ENCODE results near the gene TRIM5.
"Not testable (repeated sequence)": the region's sequence is repeated elsewhere in the genome, so short reads cannot be mapped to it uniquely, and the experiment has no call there.

The TRIM5 gene

DNA sequence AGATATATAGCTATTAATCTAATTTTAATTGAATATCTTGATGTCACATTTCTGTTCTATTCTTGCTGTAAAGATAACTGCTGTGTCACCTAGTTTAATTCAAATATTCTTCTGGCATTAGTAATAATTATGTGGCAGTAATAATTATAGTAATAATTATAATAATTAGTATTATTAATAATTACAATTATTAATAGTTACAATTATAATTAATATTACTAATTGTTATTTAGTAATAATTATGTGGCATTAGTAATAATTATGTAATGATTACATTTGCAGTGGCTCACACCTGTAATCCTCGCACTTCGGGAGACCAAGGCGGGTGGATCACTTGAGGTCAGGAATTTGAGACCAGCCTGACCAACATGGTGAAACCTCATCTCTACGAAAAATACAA, 1.6 kb upstream of the TRIM5 start:
- no peak for DNase-seq

GRCh38 chr11:5684036-5684645, 733 bp downstream of the TRIM5 start:
- DNase-seq, result no peak

DNA sequence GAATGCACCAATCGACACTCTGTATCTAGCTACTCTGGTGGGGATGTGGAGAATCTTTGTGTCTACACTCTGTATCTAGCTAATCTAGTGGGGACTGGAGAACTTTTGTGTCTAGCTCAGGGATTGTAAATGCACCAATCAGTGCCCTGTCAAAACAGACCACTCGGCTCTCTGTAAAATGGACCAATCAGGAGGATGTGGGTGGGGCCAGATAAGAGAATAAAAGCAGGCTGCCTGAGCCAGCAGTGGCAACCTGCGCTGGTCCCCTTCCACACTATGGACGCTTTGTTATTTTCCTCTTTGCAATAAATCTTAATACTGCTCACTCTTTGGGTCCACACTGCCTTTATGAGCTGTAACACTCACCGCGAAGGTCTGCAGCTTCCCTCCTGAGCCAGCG, 1.3 kb downstream of the TRIM5 start:
- DNase-seq, result not testable (repeated sequence)

GRCh38 chr11:5682890-5683441, 1.9 kb downstream of the TRIM5 start:
- not testable (repeated sequence) for DNase-seq

- DNase-seq, result no peak
Measured at GRCh38 chr11:5679811-5680210, 5.1 kb downstream of the TRIM5 start.

GRCh38 chr11:5674391-5674790, 10.5 kb downstream of the TRIM5 start:
- no peak for DNase-seq

DNA sequence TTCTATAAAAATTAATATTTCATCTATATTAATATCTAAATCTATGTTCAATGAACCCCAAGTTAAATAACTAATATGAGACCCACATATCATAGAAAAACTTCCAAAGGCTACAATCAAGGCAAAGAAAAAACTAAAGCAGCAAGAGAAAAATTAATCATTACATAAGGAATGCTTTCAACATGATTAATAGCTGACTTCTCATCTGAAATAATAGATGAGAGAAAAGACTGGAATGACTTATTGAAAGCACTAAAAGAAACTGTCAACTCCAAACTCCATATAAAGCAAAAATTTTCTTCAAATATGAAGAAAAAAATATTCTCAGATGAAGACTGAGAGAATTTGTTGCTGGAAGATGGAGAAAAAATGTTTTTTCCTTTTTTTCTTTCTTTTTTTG, 13.0 kb downstream of the TRIM5 start:
- no peak for DNase-seq

GRCh38 chr11:5666402-5666793, 18.5 kb downstream of the TRIM5 start:
- DNase-seq, result no peak

GRCh38 chr11:5665746-5666401, 19.0 kb downstream of the TRIM5 start:
- no peak for DNase-seq

DNA sequence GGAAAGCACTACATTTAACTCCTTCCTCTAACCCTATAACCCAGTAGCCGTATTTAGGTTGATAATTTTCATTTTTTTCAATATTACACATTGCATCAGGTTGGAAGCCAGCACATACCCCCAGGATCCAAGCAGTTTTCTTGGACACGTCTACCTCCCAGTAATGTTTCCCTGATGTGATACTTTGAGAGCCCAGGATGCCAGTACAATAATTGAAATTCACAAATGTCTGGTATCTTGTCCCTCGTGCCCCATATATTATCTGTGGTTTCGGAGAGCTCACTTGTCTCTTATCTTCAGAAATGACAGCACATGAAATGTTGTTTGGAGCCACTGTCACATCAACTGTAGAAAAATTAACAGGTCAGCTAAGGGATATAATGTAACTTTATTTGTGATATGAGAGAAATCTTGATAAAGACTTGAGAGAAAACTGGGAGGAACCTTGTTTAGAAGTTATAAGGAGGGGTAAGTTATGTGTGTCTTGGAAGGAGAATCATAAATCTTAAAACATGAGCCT, 19.8 kb downstream of the TRIM5 start:
- no peak for DNase-seq

GRCh38 chr11:5663511-5663910, 21.4 kb downstream of the TRIM5 start:
- DNase-seq, result no peak

DNA sequence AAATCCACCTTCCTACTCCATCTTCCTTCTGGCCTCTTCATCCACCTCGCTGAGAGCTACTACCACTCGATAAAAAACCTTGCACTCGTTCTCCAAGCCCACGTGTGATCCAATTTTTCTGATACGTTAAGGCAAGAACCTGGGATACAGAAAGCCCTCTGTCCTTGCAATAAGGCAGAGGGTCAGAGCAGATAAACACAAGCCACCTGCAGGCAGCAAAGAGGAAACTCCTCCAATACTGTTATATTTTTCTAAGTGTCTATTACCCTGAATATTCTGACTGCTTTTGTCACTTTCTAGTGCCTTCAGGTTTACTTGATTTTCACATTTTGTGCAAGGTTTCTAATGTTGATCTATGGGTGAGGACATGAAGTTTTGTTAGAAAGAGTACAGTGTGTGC, 26.6 kb downstream of the TRIM5 start:
- DNase-seq, result no peak

GRCh38 chr11:5656956-5657355, 27.9 kb downstream of the TRIM5 start:
- DNase-seq, result not testable (repeated sequence)

GRCh38 chr11:5655474-5655873, 29.4 kb downstream of the TRIM5 start:
- DNase-seq, result no peak

DNA sequence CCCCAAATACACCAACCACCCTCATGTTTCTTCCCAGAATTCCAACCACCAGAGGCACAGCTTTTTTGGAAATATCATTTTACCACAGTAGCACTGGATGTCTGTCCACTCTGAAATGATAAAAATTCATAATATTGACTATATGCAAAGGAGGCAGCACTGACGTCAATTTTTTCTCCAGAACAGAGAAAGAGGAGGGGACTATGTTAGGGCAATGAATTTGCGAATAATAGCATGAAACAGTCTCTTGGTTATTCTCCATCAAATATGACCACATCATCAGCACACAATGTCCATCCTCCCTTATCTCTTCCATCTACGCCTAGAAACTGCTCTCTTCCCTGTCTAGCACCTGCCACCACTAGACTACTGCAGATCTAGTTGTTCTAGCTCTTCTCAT, 38.7 kb downstream of the TRIM5 start:
- no peak for DNase-seq

DNA sequence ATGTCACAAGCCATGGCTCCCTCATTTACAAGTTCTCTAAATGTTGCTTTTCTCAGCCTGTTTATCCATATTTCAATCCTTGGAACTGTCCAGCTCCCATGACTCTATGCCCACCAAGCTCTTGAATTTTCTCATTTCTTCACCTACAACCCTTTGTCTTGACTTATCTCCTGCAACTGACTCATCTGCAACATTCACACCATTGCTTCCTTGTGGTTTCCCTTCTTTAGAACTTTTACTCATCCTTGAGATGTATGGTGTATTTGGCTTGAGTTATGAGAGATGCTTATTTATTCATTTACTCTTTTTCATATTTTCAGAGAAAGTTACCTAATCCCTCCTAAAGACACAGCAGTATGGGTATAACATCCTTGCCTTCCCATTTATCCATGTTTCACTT, 41.3 kb downstream of the TRIM5 start:
- DNase-seq, result no peak

DNA sequence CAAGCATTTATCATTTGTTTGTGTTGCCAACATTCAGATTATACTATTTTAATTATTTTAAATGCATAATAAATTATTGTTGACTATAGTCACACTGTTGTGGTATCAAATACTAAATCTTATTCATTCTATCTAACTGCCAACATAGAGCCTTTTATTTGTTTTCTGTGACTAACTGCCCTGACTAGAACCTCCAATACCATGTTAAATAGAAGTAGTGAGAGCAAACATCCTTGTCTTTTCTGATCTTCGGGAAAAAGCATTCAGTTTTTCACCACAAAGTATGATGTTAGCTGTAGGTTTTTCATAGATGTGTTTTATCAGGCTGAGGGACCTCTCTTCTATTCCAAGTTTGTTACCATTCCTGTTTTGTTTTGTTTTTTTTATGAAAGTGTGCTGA, 44.9 kb downstream of the TRIM5 start:
- no peak for DNase-seq

GRCh38 chr11:5631969-5632635, 52.8 kb downstream of the TRIM5 start:
- no peak for DNase-seq

- no peak for DNase-seq
Measured at GRCh38 chr11:5631417-5631816, 53.5 kb downstream of the TRIM5 start.

DNA sequence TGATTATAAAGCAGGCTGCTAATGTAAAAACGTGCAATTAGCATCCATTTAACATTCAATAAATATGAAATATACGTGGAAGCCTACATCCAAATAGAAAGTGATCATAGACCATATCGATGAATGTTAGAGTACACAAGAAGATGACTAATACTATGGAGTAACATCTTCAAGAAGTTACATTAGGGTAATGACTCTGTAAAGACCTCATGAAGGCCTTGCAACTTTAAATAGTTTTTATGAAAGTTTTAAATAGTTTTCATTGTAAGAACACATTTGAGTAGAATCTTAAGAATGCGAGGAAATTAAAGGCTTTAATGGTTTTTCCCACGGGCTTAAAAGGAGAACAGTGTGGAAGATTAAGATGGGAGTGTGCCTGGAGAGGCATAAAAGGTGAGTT, 58.7 kb downstream of the TRIM5 start:
- DNase-seq, result no peak

- no peak for DNase-seq
Measured at GRCh38 chr11:5625281-5625680, 59.6 kb downstream of the TRIM5 start.

DNA sequence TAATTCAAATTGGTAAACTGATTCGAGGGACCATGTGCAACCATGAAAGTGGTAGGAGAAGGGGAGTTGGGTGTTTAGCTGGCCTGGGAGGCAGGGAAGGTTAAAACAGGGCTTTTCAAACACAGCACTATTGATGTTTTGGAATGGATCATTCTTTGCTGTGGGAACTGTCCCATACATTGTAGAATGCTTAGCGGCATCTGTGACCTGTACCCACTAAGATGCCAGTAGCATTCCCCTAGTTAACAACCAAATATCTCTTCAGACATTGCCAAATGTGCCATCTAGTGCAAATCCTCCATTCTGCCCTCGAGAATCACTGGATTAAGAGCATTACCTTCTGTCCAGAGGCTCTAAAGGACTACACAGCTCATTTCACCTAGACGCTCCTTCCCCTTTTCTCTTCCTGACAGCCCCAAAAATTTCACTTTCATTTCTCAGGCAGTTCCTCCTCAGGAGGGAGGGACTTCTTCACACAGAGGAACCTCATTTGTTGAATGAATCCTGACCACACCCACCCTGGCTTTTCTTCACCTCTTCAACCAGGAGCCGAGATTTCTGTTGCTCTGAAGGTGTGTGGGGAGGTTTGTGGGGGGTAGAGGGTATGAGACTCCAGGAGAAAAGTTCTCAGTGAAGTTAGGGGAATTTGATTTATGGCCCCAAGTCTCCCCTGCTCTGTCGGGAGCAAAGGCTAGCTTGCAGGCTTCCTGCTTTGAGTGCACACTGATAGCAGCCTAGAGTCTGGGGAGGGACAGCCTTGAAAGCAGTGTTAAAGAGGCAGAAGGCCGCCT, 60.2 kb downstream of the TRIM5 start, which contains the start of gene TRIM34:
Gene TRIM34, plus strand, starts transcription at position 513 of the 791 bp plus-strand sequence. CDS start 7,331 bp downstream, outside the sequence.
- DNase-seq, result peak; percentile 81

GRCh38 chr11:5622802-5623201, 62.1 kb downstream of the TRIM5 start:
- DNase-seq, result no peak
